Hepatocyte (in vitro differentiated cells): ENCODE results near the gene IL10.

Experiments used
- EZH2 ChIP-seq: fragments of 200-600 bp; sonication (generic); IDR thresholded peaks from 2 replicates; pipeline ENCODE4 v1.6.1; 2016; ENCODE audit warnings: antibody characterized with exemption, mild to moderate bottlenecking, borderline replicate concordance
- EZH2phosphoT487 ChIP-seq: fragments of 200-600 bp; sonication (generic); IDR thresholded peaks from one replicate; pipeline ENCODE4 v1.6.1; 2018; ENCODE audit warnings: antibody characterized with exemption, mild to moderate bottlenecking, low read depth, moderate library complexity; ENCODE audit not compliant: unreplicated experiment, severe bottlenecking
- TF ChIP-seq, protein P1 (sequence below): fragments of 200-600 bp; sonication (generic); IDR thresholded peaks from 2 replicates; pipeline ENCODE4 v1.5.1; 2016; ENCODE audit warnings: antibody characterized with exemption, mild to moderate bottlenecking; ENCODE audit not compliant: poor library complexity

DNA sequence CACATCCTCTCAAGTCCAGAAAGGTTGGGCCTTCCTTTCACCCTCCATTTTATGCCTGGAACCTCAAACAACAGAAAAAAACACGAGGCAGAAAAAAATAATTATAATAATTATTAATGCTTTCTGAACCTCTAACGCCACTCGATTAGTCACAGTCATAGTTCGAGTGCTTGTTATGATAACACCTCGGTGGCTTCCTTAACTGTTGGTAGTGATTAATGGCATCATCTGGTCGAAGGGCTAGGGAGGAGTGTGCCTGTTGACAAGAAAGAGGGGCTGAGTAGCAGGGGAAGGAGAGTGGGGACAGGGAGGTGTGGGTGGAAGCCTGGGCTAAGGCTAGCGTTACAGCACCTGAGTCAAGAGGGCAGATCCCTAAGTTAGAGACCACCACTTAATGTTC is 21.3 kb upstream of the IL10 start:
- TF ChIP-seq, protein P1, sequence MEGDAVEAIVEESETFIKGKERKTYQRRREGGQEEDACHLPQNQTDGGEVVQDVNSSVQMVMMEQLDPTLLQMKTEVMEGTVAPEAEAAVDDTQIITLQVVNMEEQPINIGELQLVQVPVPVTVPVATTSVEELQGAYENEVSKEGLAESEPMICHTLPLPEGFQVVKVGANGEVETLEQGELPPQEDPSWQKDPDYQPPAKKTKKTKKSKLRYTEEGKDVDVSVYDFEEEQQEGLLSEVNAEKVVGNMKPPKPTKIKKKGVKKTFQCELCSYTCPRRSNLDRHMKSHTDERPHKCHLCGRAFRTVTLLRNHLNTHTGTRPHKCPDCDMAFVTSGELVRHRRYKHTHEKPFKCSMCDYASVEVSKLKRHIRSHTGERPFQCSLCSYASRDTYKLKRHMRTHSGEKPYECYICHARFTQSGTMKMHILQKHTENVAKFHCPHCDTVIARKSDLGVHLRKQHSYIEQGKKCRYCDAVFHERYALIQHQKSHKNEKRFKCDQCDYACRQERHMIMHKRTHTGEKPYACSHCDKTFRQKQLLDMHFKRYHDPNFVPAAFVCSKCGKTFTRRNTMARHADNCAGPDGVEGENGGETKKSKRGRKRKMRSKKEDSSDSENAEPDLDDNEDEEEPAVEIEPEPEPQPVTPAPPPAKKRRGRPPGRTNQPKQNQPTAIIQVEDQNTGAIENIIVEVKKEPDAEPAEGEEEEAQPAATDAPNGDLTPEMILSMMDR = no peak
- TF ChIP-seq EZH2phosphoT487 (no peak), EZH2 (no peak)
